Central memory CD4-positive, alpha-beta T cell (primary cell): ENCODE measurements around the gene VTI1A.

Source experiments
- DNase-seq: peaks from one replicate; pipeline ENCODE4 v3.0.0; 2022

VTI1A gene

DNA sequence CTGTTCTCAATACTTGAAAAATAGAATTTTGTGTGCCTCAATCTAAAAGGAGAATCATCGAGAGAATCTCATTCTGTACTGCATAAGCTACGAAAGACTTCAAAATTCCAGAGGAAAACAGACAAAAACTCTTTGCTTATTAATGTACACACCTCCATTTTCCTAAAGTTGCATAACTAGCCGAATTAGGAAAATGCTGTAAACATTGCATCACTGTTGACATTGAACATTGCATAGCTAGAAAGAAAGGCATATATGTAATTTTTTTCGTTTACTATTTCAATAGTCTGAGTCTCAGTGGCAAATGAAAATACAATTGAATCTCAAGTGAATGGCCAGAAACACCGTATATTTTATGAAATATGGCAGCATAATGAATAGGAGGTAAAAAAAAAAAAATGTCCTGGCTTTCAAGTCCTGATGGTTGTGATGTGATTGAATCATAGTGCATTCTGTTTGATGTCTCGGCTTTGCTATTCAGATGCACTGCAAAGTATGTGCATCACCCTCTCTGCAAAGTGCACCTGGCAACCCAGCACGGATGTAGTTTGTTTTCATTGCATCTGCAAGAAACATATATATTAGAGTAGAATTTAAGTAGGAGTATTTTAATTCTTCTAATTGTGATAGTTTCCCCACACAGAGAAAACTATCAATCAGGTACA lies 196.7 kb downstream of the VTI1A start:
- no peak for DNase-seq

DNA sequence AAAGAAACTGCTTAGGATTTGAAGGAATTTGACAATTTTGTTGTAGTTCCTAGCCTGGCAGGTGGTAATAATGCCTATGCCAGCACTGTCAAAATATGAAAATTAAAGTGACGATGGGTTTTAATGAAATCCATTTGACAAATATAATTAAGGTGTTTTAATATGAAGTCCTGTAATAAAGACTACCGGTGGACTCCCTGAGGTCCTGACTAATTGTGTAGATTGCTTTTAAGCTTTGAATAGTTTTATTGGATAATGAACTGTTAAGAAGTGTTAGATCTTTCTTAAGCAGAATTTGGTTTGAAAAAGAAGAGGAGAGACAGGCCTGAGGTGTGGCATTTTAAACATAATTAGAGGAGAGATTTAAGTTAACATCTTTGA lies 197.2 kb downstream of the VTI1A start:
- DNase-seq: no peak

DNA sequence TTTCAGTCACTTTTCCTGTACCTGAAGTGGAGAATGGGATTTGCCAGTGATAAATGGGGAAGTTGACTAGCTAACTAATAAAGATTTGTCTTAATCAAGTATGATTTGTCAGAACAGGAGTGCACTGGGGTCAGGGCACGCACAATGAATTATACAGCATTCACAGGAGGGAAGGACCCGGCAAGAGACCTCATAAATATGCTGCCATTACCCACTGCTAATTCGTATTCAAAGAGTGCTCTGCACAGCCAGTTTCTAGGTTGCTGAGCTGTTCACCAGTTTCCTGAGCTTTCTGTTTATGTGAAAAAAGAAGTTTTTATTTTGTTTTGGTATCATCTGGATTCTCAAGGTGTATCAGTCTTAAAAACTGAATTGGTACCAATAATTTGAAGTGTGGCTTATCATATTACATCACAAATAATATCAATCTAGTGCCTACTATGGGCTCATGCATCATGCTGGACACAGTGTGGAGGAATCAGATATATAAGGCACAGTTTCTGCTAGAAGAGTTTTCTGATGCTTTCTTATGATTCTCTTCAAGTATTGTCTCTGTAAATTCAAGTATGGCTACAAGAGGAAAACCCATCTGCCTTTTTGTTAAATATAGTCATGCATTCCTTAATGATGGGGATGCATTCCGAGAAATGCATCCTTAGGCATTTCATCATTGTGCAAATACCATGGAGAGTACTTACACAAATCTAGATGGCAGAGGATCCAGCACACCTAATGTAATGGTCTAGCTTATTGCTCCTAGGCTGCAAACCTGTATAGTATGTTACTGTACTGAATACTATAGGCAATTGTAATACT lies 202.2 kb downstream of the VTI1A start:
- no peak for DNase-seq

DNA sequence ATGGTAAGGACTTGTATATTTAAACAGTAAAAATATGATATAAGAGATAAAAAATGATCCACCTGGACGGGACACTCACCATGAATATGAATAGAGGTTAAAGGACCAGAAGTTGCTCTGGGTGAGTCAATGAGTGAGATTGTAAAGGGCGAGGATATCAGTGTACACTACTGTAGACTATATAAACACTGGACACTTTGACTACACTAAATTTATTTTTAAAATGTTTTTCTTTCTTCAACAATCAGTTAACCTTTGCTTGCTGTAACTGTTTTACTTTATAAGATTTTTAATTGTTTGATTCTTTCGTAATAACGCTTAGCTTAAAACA lies 202.8 kb downstream of the VTI1A start:
- DNase-seq: no peak

DNA sequence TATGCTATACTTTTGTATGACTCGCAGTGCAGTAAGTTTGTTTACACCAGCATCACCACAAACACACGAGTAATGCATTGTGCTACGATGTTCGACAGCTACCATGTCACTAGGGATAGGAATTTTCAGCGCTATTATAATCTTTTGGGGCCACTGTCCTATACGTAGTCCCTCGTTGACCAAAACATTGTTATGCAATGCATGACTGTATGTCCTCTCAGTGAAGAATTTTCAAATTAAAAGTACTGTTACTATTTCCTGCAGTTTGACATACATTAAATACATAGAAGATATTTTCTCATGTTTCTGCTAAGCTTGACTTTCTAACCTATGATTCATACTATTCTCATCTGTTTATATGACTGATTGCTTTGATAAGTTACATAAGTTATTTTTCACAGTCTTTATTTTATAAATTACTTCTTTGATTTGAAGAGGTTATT lies 203.6 kb downstream of the VTI1A start:
- no peak for DNase-seq

DNA sequence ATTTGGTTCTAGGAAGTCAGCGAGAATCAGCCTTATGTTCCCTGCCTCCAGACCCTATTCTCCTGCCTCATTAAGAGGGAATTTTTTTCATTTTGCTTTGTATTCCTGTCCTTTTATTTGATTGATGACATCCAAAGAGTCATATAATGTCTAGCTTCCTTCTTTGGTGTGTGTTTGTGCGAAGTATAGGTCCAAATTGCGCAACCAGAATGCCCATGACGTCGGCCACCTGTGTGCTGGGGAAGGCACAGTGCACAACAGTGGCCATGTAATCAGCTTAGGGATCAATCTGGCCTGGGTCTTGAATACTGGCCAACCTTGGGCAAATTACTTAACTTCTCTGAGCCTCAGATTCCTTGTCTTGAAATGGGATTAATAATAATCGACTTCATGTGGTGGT lies 206.2 kb downstream of the VTI1A start:
- no peak for DNase-seq

DNA sequence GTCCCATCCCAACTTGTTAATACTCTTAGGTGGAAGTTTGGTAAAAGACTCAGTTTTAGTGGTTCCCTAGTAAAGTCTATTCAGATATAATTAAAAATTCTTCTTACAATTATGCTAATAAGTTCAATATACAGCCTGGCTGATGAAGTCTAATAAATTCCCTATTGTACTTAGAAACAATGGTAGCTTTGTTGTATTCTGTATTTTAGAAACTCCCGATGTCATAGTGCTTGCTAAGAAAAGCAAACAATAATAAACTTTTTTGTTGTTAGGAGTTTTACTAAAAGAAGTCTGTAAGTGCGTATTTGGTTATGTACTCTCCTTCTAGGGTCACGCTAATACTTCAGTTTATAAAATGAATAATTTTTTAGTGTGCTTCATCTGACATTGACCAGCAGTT lies 206.8 kb downstream of the VTI1A start:
- DNase-seq: no peak

DNA sequence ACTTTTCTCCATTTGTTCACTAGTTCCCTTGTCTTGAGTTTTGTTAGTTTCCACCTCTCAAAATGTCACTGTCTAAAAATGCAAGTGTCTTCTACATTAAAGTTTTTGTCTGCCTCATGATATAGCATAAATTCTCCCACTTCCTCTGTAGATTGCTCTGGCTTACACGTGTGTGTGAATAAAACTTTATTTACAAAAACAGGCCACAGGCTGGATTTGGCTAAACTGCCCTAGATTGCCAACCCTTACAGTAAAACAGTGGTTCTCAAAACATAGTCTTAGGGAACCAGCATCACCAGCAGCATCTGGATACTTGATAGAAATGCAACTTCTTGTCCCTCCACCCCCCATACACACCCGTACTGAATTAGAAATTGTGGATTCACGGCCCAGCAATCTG lies 207.8 kb downstream of the VTI1A start:
- no peak for DNase-seq

DNA sequence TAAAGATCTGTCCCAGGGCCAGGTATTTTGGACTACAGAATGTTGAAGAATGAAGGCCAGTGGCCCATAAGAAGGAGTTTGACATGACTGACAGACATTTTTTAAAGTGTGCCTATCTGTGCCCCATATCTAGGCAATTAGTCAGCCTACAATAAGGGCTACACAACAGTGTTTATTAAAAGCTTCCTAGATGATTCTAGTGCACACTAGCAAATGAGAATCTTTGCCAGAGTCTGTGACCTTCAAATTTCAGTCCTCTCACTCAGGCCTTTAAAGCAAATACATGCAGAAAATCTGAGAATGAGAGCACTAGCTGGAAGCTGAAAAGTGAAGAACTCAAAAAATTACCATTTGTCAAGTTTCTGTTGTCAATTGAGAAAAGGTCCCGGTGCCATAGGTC lies 208.7 kb downstream of the VTI1A start:
- DNase-seq: no peak

DNA sequence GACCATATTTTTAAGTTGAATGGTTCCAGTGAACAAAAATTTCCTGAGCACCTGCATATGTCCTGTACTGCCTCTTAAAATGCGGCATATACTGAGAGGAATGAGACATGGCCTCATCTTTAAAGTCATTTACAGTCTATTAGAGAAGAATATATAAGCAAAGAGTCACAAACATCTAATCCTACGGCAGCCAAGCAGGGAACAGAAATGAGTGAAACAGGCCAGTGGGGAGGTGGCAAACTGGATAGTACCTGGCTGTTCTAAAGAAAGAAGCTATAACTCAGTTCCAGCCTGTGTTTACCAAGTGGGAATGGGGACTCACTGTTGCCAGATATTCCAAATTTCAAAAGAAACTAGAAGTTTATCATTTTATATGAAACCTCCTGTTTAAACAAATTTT lies 211.4 kb downstream of the VTI1A start:
- no peak for DNase-seq

DNA sequence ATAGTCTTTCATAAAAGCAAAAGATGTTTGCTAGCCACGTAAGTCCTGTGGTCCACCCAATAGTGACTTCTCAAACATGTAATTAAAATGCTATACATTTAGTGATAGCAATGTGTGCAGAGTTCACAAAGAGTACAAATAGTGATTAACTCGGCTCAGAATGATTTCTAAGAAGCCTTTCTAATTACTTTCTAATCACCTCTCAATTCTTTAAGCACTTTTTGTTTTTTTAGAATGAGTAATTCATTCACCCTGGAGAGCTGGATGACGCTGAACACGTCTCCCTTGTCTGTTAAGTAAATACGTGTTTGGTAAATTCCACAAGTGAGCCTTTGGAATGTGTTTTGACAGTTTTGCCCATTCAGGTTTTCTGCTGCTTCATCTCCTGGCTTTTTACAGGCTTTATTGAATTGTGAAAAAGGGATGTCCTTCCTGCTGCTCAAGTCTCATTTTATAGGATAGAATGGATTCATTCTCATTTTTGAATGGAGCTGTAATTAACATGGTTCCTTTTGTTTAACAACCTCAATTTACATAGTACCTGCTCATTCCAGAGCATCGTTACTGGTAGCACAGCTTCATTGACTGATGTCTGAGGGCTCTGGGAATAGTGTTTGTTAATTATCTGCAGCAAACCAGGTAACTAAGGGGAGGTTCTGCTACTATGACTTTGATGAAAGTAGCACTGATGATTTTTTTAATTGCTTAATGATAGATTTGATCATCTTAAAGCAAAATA lies 212.1 kb downstream of the VTI1A start:
- no peak for DNase-seq

DNA sequence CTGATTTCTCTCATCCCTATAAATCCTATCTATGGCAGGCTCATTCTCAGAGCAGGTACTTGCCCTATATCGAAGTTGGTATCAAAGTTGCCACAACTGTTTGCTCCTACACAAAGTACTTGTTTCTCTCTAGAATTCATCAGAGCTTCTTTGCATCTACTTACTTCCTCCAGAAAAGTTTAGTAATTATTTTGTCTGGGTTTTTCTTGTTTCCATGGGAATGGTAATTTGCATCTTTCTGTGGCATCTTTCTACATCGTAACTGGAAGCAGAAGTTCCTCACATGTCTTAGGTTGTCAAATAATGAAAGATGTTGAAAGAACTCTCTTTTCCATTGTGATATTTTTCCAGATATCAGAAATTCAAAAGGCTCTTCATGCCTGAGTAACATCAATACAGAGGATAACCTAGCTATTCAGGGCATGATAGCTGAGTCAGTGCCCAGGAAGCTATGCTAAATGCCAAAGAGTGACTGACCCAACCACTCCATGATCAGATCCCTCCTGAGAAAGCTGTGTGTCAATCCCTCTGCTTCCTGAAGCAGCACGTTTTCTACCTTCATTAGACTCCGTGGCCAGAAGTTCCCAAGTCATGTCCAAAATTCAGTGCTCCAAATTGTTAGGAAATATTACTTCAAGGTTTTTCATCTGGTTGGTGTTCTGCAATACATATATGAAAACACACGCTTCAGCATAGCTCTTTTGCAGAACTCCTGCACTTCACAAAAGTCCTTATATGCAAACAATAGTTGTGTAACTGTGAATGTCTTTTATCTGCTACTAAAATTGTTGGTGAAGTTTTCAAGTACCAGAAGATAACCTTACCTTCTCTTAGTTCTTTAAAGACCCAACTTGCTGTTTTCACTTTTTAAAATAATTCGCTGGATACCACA lies 216.5 kb downstream of the VTI1A start:
- no peak for DNase-seq

DNA sequence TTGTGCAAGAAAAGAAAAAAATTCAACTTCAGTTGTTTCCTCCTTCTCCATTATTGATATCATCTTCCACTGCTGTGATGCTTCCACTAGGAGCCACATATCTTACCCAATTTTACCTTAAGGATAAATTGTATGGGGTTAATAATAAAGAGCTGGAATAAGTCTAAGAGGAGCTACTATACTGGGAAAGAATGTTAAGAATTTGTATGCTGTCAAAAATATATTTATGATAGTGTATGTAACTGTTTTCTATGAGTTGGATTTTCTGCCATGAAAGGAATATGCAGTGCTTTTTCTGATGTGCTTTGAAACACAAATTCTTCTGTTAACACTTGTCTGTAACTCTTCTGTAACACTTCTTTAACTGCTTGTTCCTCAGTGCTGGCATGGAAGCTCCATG lies 219.1 kb downstream of the VTI1A start:
- no peak for DNase-seq

DNA sequence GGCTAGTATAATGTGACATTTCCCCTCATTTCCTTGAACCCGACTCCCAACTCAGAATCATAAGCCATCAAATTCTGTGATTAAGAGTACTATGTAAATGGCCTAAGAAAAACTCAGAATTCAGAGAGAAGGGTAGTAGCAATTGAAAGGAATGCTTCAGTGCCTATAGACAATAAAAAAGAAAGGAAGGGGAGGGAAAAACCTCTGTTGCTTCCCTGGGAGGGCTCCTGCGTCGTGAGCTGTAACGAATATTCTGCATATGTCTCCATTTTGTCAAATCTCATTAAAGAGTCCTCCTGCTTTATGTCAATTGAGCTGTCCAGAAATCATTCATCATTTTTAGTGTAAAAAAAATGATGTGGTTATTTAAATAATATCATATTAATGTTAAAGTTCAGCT lies 223.0 kb downstream of the VTI1A start:
- DNase-seq: no peak

DNA sequence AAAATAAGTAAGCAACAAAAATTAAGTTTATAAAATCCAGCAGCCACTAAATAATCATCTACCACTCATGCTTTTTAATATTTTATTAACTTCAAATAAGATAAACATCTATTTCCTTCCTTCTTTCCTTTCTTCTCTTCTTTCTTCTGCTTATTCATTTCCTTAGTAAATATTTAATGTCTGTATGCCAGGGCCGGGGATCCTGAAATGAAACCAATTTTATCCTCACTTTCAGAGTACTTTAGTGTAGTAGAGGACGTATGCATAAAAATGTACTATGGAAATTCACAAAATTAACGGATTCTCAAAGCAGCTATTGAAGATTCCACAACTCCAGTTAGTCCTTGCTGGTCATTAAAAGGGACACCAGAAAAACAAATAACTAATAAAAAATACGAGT lies 224.7 kb downstream of the VTI1A start:
- no peak for DNase-seq

DNA sequence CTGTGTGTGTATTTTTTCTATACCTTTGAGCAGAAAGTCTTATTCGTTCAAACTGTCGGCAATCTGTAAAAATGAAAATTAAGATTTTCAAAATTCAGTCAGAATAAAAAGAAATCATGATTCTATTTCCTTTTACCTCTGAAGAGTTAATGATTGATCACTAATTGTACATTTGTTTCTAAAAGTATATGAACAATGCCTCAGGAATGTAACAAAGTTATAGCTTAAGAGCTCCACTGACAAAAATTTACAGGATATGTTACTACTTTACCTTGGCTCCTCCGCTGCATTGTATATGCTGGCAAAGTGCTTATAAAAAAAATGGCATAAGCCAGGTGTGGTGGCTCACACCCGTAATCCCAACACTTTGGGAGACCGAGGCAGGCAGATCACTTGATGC lies 225.7 kb downstream of the VTI1A start:
- DNase-seq: no peak

DNA sequence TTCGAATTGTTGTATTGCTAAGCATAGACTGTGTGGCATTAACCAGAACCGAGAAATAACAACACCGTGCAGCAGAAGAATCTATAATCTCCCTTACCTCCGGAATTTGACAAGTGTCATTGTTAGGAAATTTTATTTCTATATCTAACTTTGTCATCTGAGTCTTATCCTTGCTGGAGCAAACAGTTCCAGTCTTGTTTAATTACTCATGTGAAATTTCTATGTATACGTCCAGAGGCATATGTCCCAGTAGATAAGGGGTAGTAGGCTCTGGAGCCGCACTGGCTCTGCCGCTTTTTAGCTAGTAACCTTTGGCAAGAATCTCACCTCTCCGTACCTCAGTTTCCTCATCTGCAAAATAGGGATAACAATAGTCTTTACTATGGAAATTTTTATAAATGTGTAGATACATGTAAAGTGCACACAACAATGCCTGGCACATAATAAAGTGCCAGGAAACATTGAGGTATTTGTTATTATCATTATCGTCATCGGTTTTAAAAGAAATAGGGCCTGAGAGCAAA lies 228.6 kb downstream of the VTI1A start:
- no peak for DNase-seq

DNA sequence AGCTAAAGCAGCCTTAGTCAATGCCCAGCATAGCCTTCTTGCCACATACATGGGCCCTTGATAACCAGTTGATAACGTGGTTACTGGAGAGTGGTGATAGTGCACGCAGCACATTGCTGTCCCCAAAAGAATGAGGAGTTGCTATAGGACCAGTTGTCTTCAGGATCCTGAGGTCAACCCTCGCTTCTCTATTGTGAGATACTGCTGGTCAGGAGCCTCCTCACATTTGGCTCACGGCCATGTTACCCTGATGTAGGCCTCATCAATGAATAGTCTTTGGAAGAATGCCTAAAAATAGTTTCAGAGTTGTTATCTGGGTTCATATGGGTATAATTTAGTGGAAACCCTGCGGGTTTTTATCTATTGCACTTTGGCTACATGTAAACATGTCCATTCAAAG lies 230.7 kb downstream of the VTI1A start:
- no peak for DNase-seq

DNA sequence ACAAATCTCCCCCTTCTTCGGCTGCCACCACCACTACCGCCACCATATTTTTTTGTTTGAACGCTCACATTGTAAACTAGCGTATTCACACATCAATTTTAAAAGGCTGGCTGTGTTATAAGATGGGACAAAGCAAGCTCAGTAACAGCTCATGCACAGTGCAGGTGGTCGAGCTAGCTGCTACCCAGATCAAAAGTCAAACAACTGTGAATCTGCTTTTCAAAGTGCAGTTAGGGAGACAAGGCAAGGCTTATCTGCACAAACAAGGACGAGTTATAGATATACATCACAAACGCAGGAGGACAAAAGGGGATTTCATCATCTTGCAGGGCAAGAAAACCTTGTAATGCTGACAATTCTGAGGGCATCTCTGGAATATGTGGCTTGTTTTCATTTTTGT lies 231.6 kb downstream of the VTI1A start:
- no peak for DNase-seq

DNA sequence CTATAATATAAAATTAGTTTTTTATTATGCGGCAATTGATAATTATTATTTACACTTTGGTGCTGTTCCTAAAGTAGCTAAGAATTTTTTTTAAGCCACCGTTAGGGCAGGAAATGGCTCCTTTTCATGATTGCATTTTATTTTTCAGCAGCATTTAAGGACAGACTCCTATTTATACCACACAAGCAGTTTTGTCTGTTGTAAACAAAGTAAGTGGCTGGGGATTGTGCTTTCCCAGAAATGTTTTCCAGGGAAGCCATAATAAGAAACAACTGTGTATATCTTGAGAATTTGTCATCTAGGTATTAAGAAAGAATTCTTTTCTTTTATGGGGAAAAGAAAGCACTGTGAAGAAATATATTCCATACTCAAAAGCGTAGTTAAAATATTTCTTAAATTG lies 232.0 kb downstream of the VTI1A start:
- DNase-seq: no peak

DNA sequence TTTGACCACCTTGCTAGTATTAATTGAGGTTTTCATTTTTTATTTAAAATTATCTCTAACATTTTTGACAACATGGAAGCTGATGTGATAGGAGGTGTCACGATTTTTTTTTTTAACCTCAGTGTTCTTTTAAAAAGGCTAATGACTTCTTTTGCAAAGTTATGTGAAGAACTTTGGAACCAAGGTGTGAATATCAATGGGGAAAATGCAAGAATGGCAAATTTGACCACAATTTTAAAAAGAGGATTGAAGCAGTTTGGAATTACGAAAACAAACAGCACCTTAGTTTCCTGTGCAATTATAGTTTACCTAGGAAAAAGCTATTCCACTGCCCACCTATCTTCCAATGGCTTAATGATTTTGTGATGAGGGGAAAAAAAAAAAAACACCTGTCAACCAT lies 232.4 kb downstream of the VTI1A start:
- DNase-seq: no peak

DNA sequence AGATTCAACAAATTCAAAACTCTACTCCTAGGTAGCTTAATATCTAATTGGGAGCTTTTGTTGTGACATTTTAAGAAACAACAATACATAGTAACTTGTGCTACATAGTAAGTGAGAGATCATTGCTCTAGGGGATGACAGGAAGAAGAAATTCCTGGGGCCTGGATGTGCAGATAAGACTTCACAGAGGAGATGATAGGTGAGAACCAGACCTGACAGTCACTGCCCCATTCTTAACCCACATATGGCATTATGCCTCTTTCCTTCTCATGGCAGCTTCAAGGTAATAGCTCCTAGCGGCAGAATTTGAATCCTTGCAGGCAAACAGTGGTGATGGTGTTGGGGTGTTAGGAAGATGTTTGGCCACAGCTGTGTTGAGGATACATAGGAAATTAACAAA lies 233.6 kb downstream of the VTI1A start:
- no peak for DNase-seq

DNA sequence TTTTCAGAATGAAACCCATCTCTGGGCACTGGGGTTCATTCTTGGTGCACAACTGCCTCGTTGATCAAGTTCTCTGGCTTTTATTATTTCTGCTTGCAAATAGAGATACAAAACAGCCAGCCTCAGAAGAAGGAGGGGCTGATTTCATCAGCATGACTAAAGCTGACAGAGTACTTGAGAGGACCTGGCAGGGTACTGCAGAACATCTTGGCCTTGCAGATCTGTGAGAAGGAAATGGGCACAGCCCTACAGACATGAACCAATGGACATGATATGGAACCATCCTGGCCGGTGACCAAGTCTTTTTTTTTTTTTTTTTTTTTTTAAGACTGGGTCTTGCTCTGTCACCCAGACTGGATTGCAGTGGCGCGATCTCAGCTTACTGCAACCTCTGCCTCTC lies 240.6 kb downstream of the VTI1A start:
- no peak for DNase-seq
